ENCODE results near the gene CTSS.
"Not testable (repeated sequence)": the region's sequence is repeated elsewhere in the genome, so short reads cannot be mapped to it uniquely, and the experiment has no call there.

CTSS gene

GRCh38 chr1:150765296-150765976, at the start of gene CTSS:
TSS of gene CTSS (minus strand) at chr1:150765778. CDS start at chr1:150764763, 1,015 bp downstream.
- peak; percentile 96 for DNase-seq (ENCODE audit: low spot score)

GRCh38 chr1:150813028-150813707, 47.6 kb upstream of the CTSS start:
- DNase-seq (ENCODE audit: low spot score): peak; percentile 38

- DNase-seq (ENCODE audit: low spot score): no peak
Measured at GRCh38 chr1:150810958-150811659, 45.5 kb upstream of the CTSS start.

GRCh38 chr1:150809651-150810050, 44.1 kb upstream of the CTSS start:
- no peak for DNase-seq (ENCODE audit: low spot score)

GRCh38 chr1:150808846-150809245, 43.3 kb upstream of the CTSS start:
- no peak for DNase-seq (ENCODE audit: low spot score)

- no peak for DNase-seq (ENCODE audit: low spot score)
Measured at GRCh38 chr1:150808121-150808520, 42.5 kb upstream of the CTSS start, which contains the start of gene CTSK. TSS of gene CTSK (minus strand) at chr1:150808260. CDS start at chr1:150806805, 1,455 bp downstream.

GRCh38 chr1:150807249-150808023, 41.9 kb upstream of the CTSS start:
- DNase-seq (ENCODE audit: low spot score): no peak

GRCh38 chr1:150805899-150806298, 40.3 kb upstream of the CTSS start:
- no peak for DNase-seq (ENCODE audit: low spot score)

- no peak for DNase-seq (ENCODE audit: low spot score)
Measured at GRCh38 chr1:150804671-150805070, 39.1 kb upstream of the CTSS start.

GRCh38 chr1:150799089-150799488, 33.5 kb upstream of the CTSS start:
- DNase-seq (ENCODE audit: low spot score): no peak

- DNase-seq (ENCODE audit: low spot score): no peak
Measured at GRCh38 chr1:150798525-150798924, 32.9 kb upstream of the CTSS start.

GRCh38 chr1:150796374-150796773, 30.8 kb upstream of the CTSS start:
- DNase-seq (ENCODE audit: low spot score): no peak

GRCh38 chr1:150793778-150794177, 28.2 kb upstream of the CTSS start:
- not testable (repeated sequence) for DNase-seq (ENCODE audit: low spot score)

- no peak for DNase-seq (ENCODE audit: low spot score)
Measured at GRCh38 chr1:150793221-150793620, 27.6 kb upstream of the CTSS start.

- DNase-seq (ENCODE audit: low spot score): no peak
Measured at GRCh38 chr1:150791585-150791984, 26.0 kb upstream of the CTSS start.

- DNase-seq (ENCODE audit: low spot score): no peak
Measured at GRCh38 chr1:150789396-150789795, 23.8 kb upstream of the CTSS start.

- DNase-seq (ENCODE audit: low spot score): no peak
Measured at GRCh38 chr1:150788946-150789345, 23.4 kb upstream of the CTSS start.

GRCh38 chr1:150787455-150787854, 21.9 kb upstream of the CTSS start:
- no peak for DNase-seq (ENCODE audit: low spot score)

GRCh38 chr1:150780510-150780909, 14.9 kb upstream of the CTSS start:
- no peak for DNase-seq (ENCODE audit: low spot score)

- DNase-seq (ENCODE audit: low spot score): no peak
Measured at GRCh38 chr1:150778409-150778808, 12.8 kb upstream of the CTSS start.

GRCh38 chr1:150777544-150777943, 12.0 kb upstream of the CTSS start:
- no peak for DNase-seq (ENCODE audit: low spot score)

GRCh38 chr1:150775931-150776505, 10.4 kb upstream of the CTSS start:
- DNase-seq (ENCODE audit: low spot score): not testable (repeated sequence)
